Choroid plexus epithelial cell (primary cell): ENCODE data around the gene ZBTB11.

Experiments used
- DNase-seq: peaks from one replicate; pipeline ENCODE4 v3.0.0-alpha.2; 2010; ENCODE audit warnings: low read depth
- H3K4me3 ChIP-seq: 2 replicates; pipeline ENCODE4 v1.5.1; 2011; ENCODE audit warnings: low read depth, mild to moderate bottlenecking, control low read depth, low read length, moderate library complexity
- TF ChIP-seq, protein P1 (sequence below): conservative IDR thresholded peaks from 2 replicates; pipeline ENCODE4 v1.5.1; 2011; ENCODE audit warnings: low read depth, mild to moderate bottlenecking, control low read depth, inconsistent platforms, low read length, moderate library complexity

The ZBTB11 gene, protein sequence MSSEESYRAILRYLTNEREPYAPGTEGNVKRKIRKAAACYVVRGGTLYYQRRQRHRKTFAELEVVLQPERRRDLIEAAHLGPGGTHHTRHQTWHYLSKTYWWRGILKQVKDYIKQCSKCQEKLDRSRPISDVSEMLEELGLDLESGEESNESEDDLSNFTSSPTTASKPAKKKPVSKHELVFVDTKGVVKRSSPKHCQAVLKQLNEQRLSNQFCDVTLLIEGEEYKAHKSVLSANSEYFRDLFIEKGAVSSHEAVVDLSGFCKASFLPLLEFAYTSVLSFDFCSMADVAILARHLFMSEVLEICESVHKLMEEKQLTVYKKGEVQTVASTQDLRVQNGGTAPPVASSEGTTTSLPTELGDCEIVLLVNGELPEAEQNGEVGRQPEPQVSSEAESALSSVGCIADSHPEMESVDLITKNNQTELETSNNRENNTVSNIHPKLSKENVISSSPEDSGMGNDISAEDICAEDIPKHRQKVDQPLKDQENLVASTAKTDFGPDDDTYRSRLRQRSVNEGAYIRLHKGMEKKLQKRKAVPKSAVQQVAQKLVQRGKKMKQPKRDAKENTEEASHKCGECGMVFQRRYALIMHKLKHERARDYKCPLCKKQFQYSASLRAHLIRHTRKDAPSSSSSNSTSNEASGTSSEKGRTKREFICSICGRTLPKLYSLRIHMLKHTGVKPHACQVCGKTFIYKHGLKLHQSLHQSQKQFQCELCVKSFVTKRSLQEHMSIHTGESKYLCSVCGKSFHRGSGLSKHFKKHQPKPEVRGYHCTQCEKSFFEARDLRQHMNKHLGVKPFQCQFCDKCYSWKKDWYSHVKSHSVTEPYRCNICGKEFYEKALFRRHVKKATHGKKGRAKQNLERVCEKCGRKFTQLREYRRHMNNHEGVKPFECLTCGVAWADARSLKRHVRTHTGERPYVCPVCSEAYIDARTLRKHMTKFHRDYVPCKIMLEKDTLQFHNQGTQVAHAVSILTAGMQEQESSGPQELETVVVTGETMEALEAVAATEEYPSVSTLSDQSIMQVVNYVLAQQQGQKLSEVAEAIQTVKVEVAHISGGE

DNA sequence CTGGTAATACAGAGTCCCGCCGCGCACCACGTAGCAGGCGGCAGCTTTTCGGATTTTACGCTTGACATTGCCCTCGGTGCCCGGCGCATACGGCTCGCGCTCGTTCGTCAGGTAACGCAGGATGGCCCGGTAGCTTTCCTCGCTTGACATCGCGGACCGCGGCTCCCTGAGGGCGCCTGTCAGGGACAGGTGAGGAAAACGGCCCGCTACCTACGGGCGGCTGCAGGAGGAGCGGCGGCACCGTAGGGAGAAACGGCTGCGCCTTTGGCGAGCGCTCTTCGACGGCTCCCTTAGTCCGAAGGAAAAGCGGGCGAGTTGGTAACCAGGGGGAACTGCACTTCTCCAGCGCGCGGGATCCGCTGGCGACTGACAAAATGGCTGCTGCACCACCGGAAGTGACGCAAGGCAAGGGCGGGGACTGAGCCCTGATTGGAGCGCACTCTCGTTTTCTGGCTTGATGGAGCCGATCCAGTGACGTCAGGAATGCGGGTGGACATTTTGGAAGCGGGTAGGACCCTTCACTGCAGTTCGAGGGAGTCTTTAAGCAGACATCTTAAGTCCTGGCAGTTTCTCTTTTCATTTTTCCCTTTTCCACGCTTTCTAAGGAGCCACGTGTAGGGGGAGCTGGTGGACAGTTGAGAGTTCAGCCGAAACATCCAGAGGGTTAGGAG is at the start of gene ZBTB11:
Gene ZBTB11 (minus strand): TSS at position 368 of the 671 bp plus-strand sequence. CDS start 218 bp downstream, at position 150.
- peak within 1 kb of the TSS; percentile 99 for H3K4me3 ChIP-seq
- TF ChIP-seq, protein P1, sequence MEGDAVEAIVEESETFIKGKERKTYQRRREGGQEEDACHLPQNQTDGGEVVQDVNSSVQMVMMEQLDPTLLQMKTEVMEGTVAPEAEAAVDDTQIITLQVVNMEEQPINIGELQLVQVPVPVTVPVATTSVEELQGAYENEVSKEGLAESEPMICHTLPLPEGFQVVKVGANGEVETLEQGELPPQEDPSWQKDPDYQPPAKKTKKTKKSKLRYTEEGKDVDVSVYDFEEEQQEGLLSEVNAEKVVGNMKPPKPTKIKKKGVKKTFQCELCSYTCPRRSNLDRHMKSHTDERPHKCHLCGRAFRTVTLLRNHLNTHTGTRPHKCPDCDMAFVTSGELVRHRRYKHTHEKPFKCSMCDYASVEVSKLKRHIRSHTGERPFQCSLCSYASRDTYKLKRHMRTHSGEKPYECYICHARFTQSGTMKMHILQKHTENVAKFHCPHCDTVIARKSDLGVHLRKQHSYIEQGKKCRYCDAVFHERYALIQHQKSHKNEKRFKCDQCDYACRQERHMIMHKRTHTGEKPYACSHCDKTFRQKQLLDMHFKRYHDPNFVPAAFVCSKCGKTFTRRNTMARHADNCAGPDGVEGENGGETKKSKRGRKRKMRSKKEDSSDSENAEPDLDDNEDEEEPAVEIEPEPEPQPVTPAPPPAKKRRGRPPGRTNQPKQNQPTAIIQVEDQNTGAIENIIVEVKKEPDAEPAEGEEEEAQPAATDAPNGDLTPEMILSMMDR: peak; percentile 68
- DNase-seq: peak; percentile 100

DNA sequence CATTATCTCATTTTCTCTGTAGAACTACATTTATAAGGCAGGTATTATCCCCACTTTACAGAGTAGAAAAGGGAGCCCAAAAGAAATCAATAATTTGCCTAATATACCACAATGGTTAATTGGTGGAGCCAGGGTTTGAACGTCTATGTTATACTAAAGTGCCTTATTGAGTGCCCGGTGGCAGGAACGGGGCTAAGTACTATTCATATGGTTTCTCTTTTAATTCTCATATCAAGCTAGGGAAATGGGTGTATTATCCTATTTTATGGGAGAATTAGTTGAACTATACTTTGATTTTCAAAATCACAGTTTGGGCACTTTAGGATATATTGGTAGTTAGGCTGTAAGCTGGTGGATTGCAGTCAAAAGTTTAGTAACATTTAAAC is 49.0 kb upstream of the ZBTB11 start:
- TF ChIP-seq, protein P1: no peak
- DNase-seq: no peak
- peak overlapping the region; percentile 84 for H3K4me3 ChIP-seq

DNA sequence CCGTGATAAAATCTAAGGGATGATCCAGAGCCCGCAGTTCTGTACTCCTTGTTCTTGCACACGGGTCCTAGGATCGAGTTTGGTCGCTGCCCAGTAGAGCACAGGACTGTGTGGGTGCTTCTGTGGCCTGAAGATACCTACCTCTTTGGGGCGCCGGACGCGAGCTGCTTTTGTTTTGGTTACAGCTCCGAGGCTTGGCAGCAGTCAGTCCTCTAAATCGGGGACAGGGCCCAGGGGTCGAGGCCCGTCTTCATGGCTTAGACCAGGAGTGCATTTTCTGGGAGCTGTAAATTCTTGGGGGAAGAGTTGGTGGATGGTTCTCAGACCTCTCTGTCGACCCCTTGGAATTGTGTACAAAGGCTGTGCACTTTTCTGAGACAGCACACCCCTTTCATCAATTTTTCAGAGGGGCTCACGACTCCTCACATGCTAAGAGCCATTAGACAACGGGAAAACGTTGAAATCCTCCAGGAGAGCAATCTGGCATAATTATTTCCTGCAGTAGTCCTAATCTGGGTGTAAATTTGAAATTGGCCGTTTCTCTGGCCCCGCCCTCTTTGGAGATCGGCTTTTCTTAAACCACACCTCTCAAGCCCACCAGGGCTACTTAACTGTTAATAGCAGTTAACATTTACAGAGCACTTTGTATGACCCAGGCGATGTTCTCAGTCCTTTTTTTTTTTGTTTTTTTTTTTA is 48.4 kb upstream of the ZBTB11 start:
- peak overlapping the region; percentile 84 for H3K4me3 ChIP-seq
- TF ChIP-seq, protein P1: no peak
- peak; percentile 23 for DNase-seq

DNA sequence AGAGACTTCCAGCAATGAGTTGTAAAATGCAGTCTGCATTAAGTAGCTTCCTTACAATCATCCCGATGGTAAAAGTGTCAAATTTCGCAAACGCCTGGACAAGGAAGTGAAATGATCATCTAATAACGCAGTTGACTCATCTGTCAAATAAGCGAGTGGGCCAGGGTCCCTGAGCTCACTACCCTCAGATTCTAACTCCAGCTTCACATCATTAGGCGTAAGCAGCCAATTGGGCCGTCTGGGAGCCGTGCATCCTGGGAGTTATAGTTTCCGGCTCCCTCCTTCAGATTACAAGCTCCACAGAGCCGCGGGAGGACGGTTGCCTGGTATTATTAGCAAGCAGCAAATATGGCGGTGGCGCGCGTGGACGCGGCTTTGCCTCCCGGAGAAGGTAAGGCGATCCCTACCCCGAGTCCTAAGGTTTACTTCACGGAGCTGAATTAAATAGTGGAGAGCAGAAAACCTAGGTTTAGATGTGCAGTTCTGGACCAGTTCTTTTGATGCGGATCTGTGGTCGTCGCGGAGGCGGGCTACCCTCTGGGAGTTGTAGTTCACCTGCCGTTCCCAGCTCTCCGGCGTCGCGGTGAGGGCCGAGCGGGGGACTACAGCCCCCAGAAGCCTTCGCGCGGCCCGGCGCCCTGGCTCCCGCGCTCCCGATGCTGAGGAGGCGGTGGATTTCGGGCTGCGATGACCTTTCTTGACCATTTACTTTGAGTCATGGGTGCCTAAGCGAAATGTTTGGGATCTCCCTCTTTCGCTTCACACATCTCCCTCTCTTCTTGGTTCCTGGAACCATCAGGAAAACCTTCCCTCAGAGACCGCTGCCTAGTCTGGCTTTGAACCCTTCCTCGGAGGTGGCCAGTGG is 47.6 kb upstream of the ZBTB11 start, which contains the start of gene CEP97:
Gene CEP97 (plus strand): TSS at position 286 of the 865 bp plus-strand sequence. CDS start 63 bp downstream, at position 349.
- peak; percentile 96 for DNase-seq
- H3K4me3 ChIP-seq: peak within 1 kb of the TSS; percentile 84
- TF ChIP-seq, protein P1: no peak

DNA sequence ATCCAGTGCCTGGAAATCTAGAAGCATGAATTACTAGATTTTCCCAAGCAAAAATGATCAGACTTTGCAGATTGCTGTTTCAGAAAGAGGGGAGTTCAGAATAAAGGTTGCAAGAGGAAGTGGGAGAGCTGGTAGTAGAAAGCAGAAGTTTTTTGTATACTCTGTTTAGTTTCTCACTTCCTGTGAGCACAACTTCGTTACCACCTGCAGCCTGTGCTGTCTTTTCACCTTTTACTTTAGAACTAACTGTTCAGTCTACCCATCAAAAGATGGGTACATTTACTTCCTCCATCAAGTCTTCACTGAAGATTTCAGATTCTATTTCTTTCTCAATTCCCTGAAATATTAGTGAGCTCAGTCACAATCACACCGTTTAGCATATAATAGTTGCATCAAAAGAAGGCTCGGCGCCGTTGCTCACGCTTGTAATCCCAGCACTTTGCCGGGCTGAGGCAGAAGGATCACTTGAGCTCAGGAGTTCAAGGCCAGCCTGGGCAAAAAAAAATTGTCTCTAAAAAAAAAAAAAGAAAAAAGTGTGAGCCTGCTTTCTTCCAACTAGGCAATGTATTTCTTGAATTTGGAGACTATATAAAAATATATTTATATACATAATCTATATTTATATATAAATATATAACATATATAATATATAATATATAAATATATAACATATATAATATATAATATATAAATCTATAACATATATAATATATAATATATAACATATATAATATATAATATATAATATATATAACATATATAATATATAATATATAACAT is 45.7 kb upstream of the ZBTB11 start:
- TF ChIP-seq, protein P1: no peak
- no peak for DNase-seq
- no peak overlapping the region for H3K4me3 ChIP-seq
